Vagina (tissue), 2 donors: ENCODE data around the gene TSHR. TPM values are rescaled to one million over a fixed set of nuclear protein-coding genes. Genes with fewer than 3 reads are reported as not detected.

Experiments used
- DNase-seq, 2 donors: peaks; one replicate each; pipeline ENCODE4 v3.0.0-alpha.2; 2017; ENCODE audit errors: extremely low spot score in 2 of 2
- H3K27ac ChIP-seq: fragments of 200-600 bp; sonication (generic); one replicate; pipeline ENCODE4 v1.5.1; 2019
- H3K27me3 ChIP-seq: fragments of 200-600 bp; sonication (generic); one replicate; pipeline ENCODE4 v1.5.1; 2019
- H3K36me3 ChIP-seq, 2 donors: fragments of 200-600 bp; sonication (generic); one replicate each; pipeline ENCODE4 v1.5.1; 2017 to 2019
- H3K4me1 ChIP-seq: fragments of 200-600 bp; sonication (generic); one replicate; pipeline ENCODE4 v1.5.1; 2019
- H3K4me3 ChIP-seq, 2 donors: fragments of 200-600 bp; sonication (generic); 1 replicate in 1 of 2; 2 replicates in 1 of 2; pipeline ENCODE4 v1.5.1; 2016 to 2019
- H3K9me3 ChIP-seq: fragments of 200-600 bp; sonication (generic); one replicate; pipeline ENCODE4 v1.5.1; 2019
- CTCF ChIP-seq, 3 experiments: fragments of 450-650 bp in 2 of 3; fragments of 200-600 bp in 1 of 3; sonication (generic) in 1 of 3; IDR thresholded peaks; one replicate each; pipeline ENCODE4 v1.5.1; 2017 to 2019; ENCODE audit warnings: antibody characterized with exemption in 3 of 3, mild to moderate bottlenecking in 2 of 3, moderate library complexity in 2 of 3
- POLR2A ChIP-seq, 2 donors: fragments of 450-650 bp; IDR thresholded peaks; one replicate each; pipeline ENCODE4 v1.6.1; 2017; ENCODE audit warnings: antibody characterized with exemption in 2 of 2, mild to moderate bottlenecking in 2 of 2, moderate library complexity in 2 of 2
- POLR2AphosphoS5 ChIP-seq, 2 donors: sonication (generic); formaldehyde crosslinking; IDR thresholded peaks; one replicate each; pipeline ENCODE4 v1.9.0; 2017; ENCODE audit warnings: antibody characterized with exemption in 2 of 2, mild to moderate bottlenecking in 2 of 2, low read depth in 1 of 2; ENCODE audit not compliant: insufficient read depth in 1 of 2
- intact Hi-C: fragments of 100-400 bp; cut with DNase I; formaldehyde crosslinking; loops from one replicate; pipeline ENCODE4 v1.15.1; 2023
- total RNA-seq: library from RNA; depleted of rRNA; stranded (reverse); fragments of >200 nt; gene quantifications from one replicate; pipeline ENCODE4 v1.2.3, GENCODE V29; 2016

Gene TSHR
- total RNA-seq, 1 donor from 2014 or later: not detected

GRCh38 chr14:81004575-81004974 is 49.2 kb downstream of the TSHR start:
- Histone ChIP-seq H3K4me1 (no peaks in the 10 kb centered on the region), H3K9me3 (no peaks in the 10 kb centered on the region), H3K36me3 (no peaks in the 10 kb centered on the region), H3K27ac (no peak overlapping the region), H3K27me3 (no peaks in the 10 kb centered on the region), H3K4me3 (no peak overlapping the region)
- no peak for DNase-seq
- intact Hi-C loops: no loop called here
- TF ChIP-seq CTCF (IDR thresholded peaks at IDR 0.05): no peak
- no peak for TF ChIP-seq POLR2AphosphoS5 (IDR thresholded peaks at IDR 0.05; ENCODE audit: insufficient read depth in 1 of 2, low read depth in 1 of 2)
- no peak for TF ChIP-seq POLR2A (IDR thresholded peaks at IDR 0.05)

DNA sequence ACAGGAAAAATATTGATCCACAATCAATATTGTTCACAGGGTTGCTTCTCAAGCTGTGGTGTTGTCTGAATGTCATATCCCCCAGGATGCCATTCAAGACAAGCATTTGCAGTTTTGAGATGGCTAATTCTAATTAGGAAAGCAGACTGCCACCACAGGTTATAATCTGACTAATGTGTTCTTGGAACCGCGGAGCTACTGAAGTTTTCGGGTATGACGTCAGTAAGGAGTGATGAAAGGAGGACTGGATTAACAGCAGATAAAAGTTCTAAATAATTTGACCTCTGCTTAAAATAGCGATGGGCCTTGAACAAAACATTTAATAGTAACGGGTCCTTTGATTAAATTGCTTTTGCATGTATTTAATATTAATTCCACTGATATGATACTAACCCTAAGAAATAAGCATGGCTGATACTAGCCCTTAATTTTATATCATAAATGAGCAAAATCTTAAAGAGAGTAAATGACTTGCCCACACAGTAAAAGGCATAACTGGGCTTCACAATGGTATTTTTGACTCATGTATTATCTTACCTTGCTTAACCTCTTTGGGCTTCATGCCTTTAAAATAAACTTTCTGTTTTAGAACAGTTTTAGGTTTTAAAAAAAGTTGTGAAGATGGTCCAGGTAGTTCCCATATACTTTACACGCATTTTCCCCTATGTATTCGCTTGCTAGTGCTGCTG is 50.3 kb downstream of the TSHR start:
- Histone ChIP-seq H3K36me3 (no peaks in the 10 kb centered on the region), H3K4me1 (no peaks in the 10 kb centered on the region), H3K9me3 (no peaks in the 10 kb centered on the region), H3K4me3 (no peak overlapping the region), H3K27me3 (no peaks in the 10 kb centered on the region), H3K27ac (no peak overlapping the region)
- no peak for DNase-seq
- intact Hi-C loops: no loop called here
- TF ChIP-seq CTCF (IDR thresholded peaks at IDR 0.05): no peak
- TF ChIP-seq POLR2A (IDR thresholded peaks at IDR 0.05): no peak
- TF ChIP-seq POLR2AphosphoS5 (IDR thresholded peaks at IDR 0.05; ENCODE audit: insufficient read depth in 1 of 2, low read depth in 1 of 2): no peak

DNA sequence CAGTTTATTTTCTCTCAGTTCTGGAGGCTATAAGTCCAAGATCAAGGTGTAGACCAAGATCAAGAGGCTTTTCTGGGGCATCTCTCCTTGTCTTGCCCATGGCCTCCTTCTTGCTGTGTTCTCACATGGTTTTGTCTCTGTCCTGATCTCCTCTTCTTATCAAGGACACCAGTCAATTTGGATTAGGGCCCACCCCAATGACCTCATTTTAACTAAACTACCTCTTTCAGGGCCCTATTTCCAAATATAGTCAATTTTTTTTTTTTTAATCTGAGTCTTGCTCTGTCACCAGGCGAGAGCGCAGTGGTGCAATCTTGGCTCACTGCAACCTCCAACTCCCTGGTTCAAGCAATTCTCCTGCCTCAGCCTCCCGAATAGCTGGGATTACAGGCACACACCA is 50.8 kb downstream of the TSHR start:
- no peak for DNase-seq
- no peak overlapping the region for H3K27ac ChIP-seq
- TF ChIP-seq POLR2AphosphoS5 (IDR thresholded peaks at IDR 0.05; ENCODE audit: insufficient read depth in 1 of 2, low read depth in 1 of 2) (no peak), CTCF (IDR thresholded peaks at IDR 0.05) (no peak)
- intact Hi-C loops: no loop called here
- H3K9me3 ChIP-seq: no peaks in the 10 kb centered on the region
- no peaks in the 10 kb centered on the region for H3K36me3 ChIP-seq
- no peaks in the 10 kb centered on the region for H3K27me3 ChIP-seq
- no peaks in the 10 kb centered on the region for H3K4me1 ChIP-seq
- H3K4me3 ChIP-seq: no peak overlapping the region

DNA sequence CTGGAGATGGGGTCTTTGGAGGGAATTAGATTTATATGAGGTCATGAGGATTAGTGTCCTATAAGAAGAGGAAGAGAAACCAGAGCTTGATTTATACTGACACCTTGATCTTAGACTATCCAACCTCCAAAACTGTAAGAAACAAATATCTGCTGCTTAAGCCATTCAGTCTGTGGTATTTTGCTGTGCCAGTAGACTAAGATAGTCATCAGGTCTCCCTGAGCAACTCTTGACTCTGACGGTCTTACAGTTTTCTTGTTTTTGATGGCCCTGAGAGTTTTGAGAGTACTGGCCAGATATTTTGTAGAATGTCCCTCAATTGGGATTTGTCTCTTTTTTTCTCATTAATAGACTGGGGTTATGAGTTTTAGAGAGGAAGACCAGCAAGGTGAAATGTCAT is 51.7 kb downstream of the TSHR start:
- H3K27me3 ChIP-seq: no peaks in the 10 kb centered on the region
- intact Hi-C loops: no loop called here
- H3K4me3 ChIP-seq: no peak overlapping the region
- no peaks in the 10 kb centered on the region for H3K4me1 ChIP-seq
- H3K27ac ChIP-seq: no peak overlapping the region
- TF ChIP-seq CTCF (IDR thresholded peaks at IDR 0.05): no peak
- TF ChIP-seq POLR2AphosphoS5 (IDR thresholded peaks at IDR 0.05; ENCODE audit: insufficient read depth in 1 of 2, low read depth in 1 of 2): no peak
- TF ChIP-seq POLR2A (IDR thresholded peaks at IDR 0.05): no peak
- H3K36me3 ChIP-seq: no peaks in the 10 kb centered on the region
- no peak for DNase-seq
- no peaks in the 10 kb centered on the region for H3K9me3 ChIP-seq

- Histone ChIP-seq H3K36me3 (no peaks in the 10 kb centered on the region), H3K27ac (no peak overlapping the region), H3K27me3 (no peaks in the 10 kb centered on the region), H3K4me3 (no peak overlapping the region), H3K4me1 (no peaks in the 10 kb centered on the region), H3K9me3 (no peaks in the 10 kb centered on the region)
- intact Hi-C loops: no loop called here
- TF ChIP-seq CTCF (IDR thresholded peaks at IDR 0.05) (no peak), POLR2A (IDR thresholded peaks at IDR 0.05) (no peak), POLR2AphosphoS5 (IDR thresholded peaks at IDR 0.05; ENCODE audit: insufficient read depth in 1 of 2, low read depth in 1 of 2) (no peak)
- no peak for DNase-seq
Observed at GRCh38 chr14:81009346-81009745, 53.9 kb downstream of the TSHR start.
